IPS-20b (cell line): ENCODE data around the gene OPCML.

Source experiments
- H3K27ac ChIP-seq: one replicate; pipeline ENCODE4 v1.5.1; 2013; ENCODE audit warnings: low read length
- H3K27me3 ChIP-seq: 2 replicates; pipeline ENCODE4 v1.6.1; 2013; ENCODE audit warnings: mild to moderate bottlenecking, low read length, inconsistent platforms; ENCODE audit not compliant: insufficient read depth
- H3K36me3 ChIP-seq: 2 replicates; pipeline ENCODE4 v1.6.1; 2013; ENCODE audit warnings: low read depth, mild to moderate bottlenecking, inconsistent platforms, low read length, moderate library complexity; ENCODE audit not compliant: insufficient read depth
- H3K4me1 ChIP-seq: 2 replicates; pipeline ENCODE4 v1.6.1; 2013; ENCODE audit warnings: mild to moderate bottlenecking, control low read depth, inconsistent platforms, low read length, moderate library complexity; ENCODE audit not compliant: insufficient read depth
- H3K4me3 ChIP-seq: 2 replicates; pipeline ENCODE4 v1.5.1; 2013; ENCODE audit warnings: mild to moderate bottlenecking, low read length, inconsistent platforms
- H3K9ac ChIP-seq: 2 replicates; pipeline ENCODE4 v1.6.1; 2013; ENCODE audit warnings: low read depth, mild to moderate bottlenecking, inconsistent platforms, low read length, moderate library complexity
- H3K9me3 ChIP-seq: 2 replicates; pipeline ENCODE4 v1.6.1; 2013; ENCODE audit warnings: mild to moderate bottlenecking, low read depth, low read length, inconsistent platforms; ENCODE audit not compliant: insufficient read depth

The OPCML gene

DNA sequence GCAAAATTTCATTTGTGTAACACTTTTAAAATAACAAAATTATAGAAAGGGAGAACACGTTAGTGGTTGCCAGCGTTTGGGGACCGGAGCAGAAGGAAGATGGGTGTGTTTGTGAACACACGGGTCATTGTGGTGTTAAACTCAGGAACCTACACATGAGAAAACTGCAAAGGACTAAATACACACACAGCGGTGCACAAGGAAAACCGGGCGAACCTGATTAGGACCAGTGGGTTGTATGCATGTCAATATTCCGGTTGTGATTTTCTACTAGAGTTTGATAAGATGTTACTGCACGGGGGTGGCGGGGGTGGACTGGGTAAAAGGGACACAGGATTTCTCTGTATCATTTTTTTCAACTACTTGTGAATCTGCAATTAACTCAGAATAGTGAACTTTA, 351.2 kb downstream of the OPCML start:
- H3K27ac ChIP-seq, result no peak overlapping the region
- H3K4me1 ChIP-seq, result no peaks in the 10 kb centered on the region
- no peaks in the 10 kb centered on the region for H3K9me3 ChIP-seq
- no peak overlapping the region for H3K9ac ChIP-seq
- H3K4me3 ChIP-seq, result no peak overlapping the region
- no peaks in the 10 kb centered on the region for H3K27me3 ChIP-seq
- H3K36me3 ChIP-seq, result no peaks in the 10 kb centered on the region

GRCh38 chr11:133180201-133180600, 352.1 kb downstream of the OPCML start:
- no peak overlapping the region for H3K27ac ChIP-seq
- H3K4me3 ChIP-seq, result no peak overlapping the region
- no peaks in the 10 kb centered on the region for H3K36me3 ChIP-seq
- H3K4me1 ChIP-seq, result no peaks in the 10 kb centered on the region
- H3K27me3 ChIP-seq, result no peaks in the 10 kb centered on the region
- no peaks in the 10 kb centered on the region for H3K9me3 ChIP-seq
- no peak overlapping the region for H3K9ac ChIP-seq

- Histone ChIP-seq H3K27ac (no peak overlapping the region), H3K27me3 (no peaks in the 10 kb centered on the region), H3K9ac (no peak overlapping the region), H3K4me3 (no peak overlapping the region), H3K9me3 (no peaks in the 10 kb centered on the region), H3K36me3 (no peaks in the 10 kb centered on the region), H3K4me1 (no peaks in the 10 kb centered on the region)
Measured at GRCh38 chr11:133176748-133177147, 355.6 kb downstream of the OPCML start.

DNA sequence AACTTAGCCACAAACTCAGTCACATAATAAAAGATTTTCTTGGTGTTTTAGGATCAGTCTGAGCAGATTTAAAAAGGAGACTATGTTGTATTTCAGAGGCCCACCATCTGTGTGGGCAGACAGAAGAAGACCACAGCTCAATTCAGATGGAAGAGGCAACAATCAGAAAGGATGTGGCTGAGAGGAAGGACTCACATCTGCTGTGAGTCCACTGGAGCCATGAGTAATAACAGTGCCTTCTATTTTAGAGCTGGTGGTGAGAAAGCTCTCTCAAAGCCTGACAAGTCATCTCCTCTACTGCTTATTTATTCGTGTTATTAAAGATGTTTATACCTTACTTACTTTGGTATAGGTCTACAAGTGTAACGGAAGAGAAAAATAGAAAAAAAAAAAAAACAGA, 357.2 kb downstream of the OPCML start:
- H3K9ac ChIP-seq, result no peak overlapping the region
- H3K27ac ChIP-seq, result no peak overlapping the region
- H3K4me3 ChIP-seq, result no peak overlapping the region
- no peaks in the 10 kb centered on the region for H3K27me3 ChIP-seq
- H3K36me3 ChIP-seq, result no peaks in the 10 kb centered on the region
- H3K9me3 ChIP-seq, result no peaks in the 10 kb centered on the region
- H3K4me1 ChIP-seq, result no peaks in the 10 kb centered on the region

- no peak overlapping the region for H3K4me3 ChIP-seq
- H3K36me3 ChIP-seq, result no peaks in the 10 kb centered on the region
- no peak overlapping the region for H3K27ac ChIP-seq
- H3K27me3 ChIP-seq, result no peaks in the 10 kb centered on the region
- H3K4me1 ChIP-seq, result no peaks in the 10 kb centered on the region
- H3K9me3 ChIP-seq, result no peaks in the 10 kb centered on the region
- H3K9ac ChIP-seq, result no peak overlapping the region
Measured at GRCh38 chr11:133173810-133174412, 358.4 kb downstream of the OPCML start.

GRCh38 chr11:133172349-133172748, 360.0 kb downstream of the OPCML start:
- no peak overlapping the region for H3K9ac ChIP-seq
- no peaks in the 10 kb centered on the region for H3K9me3 ChIP-seq
- H3K27ac ChIP-seq, result no peak overlapping the region
- no peak overlapping the region for H3K4me3 ChIP-seq
- H3K36me3 ChIP-seq, result no peaks in the 10 kb centered on the region
- H3K4me1 ChIP-seq, result no peaks in the 10 kb centered on the region
- no peaks in the 10 kb centered on the region for H3K27me3 ChIP-seq

DNA sequence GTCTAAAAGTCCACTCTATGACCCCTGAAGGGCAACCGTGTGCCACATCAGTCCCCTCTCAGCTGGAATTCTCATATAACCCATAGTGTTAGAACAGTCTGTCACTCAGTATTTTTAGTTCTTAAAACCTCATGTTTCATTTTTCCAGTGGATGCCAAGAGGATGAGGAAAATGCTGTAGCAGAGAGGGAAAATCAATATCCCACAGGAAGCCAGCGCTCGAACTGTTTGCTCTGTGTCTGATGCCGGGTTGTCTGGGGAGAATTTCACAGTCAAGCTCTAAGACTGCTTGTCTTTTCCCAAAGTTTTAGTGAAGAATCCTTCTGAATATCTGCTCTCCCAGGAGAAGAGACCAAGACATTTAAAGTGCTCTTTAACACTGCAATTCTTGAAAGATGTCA, 360.9 kb downstream of the OPCML start:
- no peak overlapping the region for H3K9ac ChIP-seq
- no peaks in the 10 kb centered on the region for H3K27me3 ChIP-seq
- H3K4me1 ChIP-seq, result no peaks in the 10 kb centered on the region
- no peaks in the 10 kb centered on the region for H3K9me3 ChIP-seq
- no peak overlapping the region for H3K4me3 ChIP-seq
- H3K36me3 ChIP-seq, result no peaks in the 10 kb centered on the region
- H3K27ac ChIP-seq, result no peak overlapping the region

DNA sequence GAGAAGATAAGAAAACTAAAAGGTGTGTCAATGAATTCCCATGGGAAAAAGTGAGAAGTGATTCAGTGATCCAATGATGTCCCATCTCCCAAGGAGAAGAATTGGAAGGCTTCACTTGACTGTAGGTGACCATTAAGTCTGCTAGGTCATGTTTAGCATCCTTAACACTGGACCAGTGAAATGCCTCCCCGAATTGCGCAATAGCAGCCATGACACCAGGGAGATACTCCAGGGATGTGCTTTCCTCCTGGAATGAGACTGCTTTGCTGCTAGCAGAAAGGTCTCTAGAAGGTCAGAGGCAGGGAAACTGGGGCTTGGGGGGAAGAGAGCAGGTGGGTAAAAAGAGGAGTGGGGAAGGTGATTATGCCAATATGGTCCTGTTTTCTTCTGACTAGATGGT, 364.3 kb downstream of the OPCML start:
- no peak overlapping the region for H3K27ac ChIP-seq

GRCh38 chr11:133166662-133167061, 365.6 kb downstream of the OPCML start:
- Histone ChIP-seq H3K4me1 (0 out of 2 replicates have a peak, but pooled peaks cover 5% of the 10 kb centered on the region), H3K27ac (no peak overlapping the region), H3K36me3 (no peaks in the 10 kb centered on the region), H3K4me3 (no peak overlapping the region), H3K9me3 (no peaks in the 10 kb centered on the region), H3K27me3 (no peaks in the 10 kb centered on the region), H3K9ac (no peak overlapping the region)

More for the DNA sequence above, 364.3 kb downstream of the OPCML start:
- Histone ChIP-seq H3K9ac (no peak overlapping the region), H3K27me3 (no peaks in the 10 kb centered on the region), H3K4me3 (no peak overlapping the region), H3K9me3 (no peaks in the 10 kb centered on the region), H3K36me3 (no peaks in the 10 kb centered on the region), H3K4me1 (0 out of 2 replicates have a peak, but pooled peaks cover 5% of the 10 kb centered on the region)

GRCh38 chr11:133164986-133165385, 367.3 kb downstream of the OPCML start:
- Histone ChIP-seq H3K9me3 (no peaks in the 10 kb centered on the region), H3K36me3 (no peaks in the 10 kb centered on the region), H3K9ac (no peak overlapping the region; the same call in 1 of the 2 replicates), H3K4me3 (no peak overlapping the region), H3K4me1 (0 out of 2 replicates have a peak, but pooled peaks cover 5% of the 10 kb centered on the region), H3K27me3 (no peaks in the 10 kb centered on the region), H3K27ac (no peak overlapping the region)

DNA sequence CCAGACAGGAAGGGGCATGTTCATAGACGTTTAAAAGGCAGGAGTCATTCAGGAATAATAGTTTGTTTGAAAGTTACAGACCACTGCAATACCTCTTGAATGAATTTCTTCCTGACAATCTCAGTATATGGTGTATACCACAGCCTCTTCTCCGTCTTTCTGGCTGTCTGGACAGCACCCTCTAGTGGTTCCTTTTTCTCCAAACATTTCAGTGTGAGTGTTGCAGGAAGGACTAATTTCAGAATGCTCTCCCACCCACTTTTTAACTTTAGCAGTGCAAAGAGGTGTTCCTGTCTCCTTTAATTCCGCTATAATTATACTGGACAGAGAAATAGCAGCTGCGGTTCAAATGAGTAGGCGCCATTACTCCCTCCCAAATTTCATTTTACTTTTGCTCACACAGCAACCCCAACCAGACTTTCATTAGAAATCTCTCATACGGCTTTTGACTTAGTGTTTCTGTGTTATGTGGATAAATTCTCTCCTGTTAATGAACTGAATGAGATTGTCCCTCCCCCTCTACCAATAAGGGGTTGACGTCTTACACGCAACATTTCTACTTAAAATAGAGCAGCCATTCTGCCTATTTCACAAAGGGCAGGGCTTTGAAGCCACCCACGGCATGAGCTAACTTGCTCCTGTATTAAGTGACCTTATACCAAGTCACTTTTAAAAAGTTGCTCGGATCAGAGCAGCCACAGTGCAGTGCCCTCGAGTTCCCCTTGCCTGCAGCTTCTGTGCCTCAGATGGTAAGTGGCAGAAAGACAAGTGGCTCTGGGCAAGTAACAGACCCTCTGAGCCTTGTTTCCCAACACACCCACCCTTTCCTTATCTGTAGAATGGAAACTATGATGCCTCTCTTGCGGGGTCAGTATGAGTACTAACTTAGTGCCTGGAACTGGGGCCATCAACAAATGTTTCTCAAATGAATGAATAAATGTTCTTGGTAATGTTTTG, 368.6 kb downstream of the OPCML start:
- Histone ChIP-seq H3K9me3 (no peaks in the 10 kb centered on the region), H3K4me1 (0 out of 2 replicates have a peak, but pooled peaks cover 5% of the 10 kb centered on the region), H3K27me3 (no peaks in the 10 kb centered on the region), H3K4me3 (no peak overlapping the region), H3K27ac (no peak overlapping the region), H3K36me3 (no peaks in the 10 kb centered on the region), H3K9ac (no peak overlapping the region)

GRCh38 chr11:133162227-133162626, 370.1 kb downstream of the OPCML start:
- no peak overlapping the region for H3K27ac ChIP-seq
- no peak overlapping the region for H3K4me3 ChIP-seq
- H3K36me3 ChIP-seq, result no peaks in the 10 kb centered on the region

More at GRCh38 chr11:133162227-133162626, 370.1 kb downstream of the OPCML start:
- Histone ChIP-seq H3K27me3 (no peaks in the 10 kb centered on the region), H3K4me1 (0 out of 2 replicates have a peak, but pooled peaks cover 5% of the 10 kb centered on the region), H3K9ac (no peak overlapping the region), H3K9me3 (no peaks in the 10 kb centered on the region)
